ENCODE results near the gene MOCOS.

DNA sequence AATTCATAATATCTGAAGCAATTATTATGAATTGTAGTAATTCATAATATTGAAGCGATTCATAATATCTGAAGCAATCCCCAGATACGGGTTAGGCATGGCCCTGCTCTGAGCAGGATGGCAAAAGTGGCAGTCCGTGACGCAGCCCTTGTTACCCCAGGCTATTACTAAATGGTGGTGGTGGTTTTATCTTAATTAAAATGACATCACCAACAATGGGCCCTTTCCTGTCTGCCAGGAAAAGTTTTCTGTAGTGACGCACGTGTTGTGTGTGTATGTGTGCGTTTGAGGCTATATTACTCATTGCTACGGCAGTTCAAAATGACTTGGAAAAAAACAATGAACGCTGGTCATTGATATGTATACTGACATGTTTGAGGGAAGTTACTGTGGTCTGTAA, 10.6 kb upstream of the MOCOS start:
- TF ChIP-seq, protein P1, sequence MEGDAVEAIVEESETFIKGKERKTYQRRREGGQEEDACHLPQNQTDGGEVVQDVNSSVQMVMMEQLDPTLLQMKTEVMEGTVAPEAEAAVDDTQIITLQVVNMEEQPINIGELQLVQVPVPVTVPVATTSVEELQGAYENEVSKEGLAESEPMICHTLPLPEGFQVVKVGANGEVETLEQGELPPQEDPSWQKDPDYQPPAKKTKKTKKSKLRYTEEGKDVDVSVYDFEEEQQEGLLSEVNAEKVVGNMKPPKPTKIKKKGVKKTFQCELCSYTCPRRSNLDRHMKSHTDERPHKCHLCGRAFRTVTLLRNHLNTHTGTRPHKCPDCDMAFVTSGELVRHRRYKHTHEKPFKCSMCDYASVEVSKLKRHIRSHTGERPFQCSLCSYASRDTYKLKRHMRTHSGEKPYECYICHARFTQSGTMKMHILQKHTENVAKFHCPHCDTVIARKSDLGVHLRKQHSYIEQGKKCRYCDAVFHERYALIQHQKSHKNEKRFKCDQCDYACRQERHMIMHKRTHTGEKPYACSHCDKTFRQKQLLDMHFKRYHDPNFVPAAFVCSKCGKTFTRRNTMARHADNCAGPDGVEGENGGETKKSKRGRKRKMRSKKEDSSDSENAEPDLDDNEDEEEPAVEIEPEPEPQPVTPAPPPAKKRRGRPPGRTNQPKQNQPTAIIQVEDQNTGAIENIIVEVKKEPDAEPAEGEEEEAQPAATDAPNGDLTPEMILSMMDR (optimal IDR thresholded peaks at IDR 0.05 in 1 of 3, IDR thresholded peaks at IDR 0.05 in 1 of 3, conservative IDR thresholded peaks at IDR 0.05 in 1 of 3; ENCODE audit: extremely low read depth in 1 of 3, insufficient read depth in 2 of 3, low read length in 3 of 3): no peak
- TF ChIP-seq EZH2 (IDR thresholded peaks at IDR 0.05; ENCODE audit: low read length): no peak

All from keratinocyte (primary cell).